ENCODE results near the gene PTAR1.
A peak's percentile ranks its signal among the peaks of the same experiment; 100 is the strongest.

PTAR1 gene

GRCh38 chr9:69674112-69674685 is 85.6 kb downstream of the PTAR1 start:
- no peak for DNase-seq

DNA sequence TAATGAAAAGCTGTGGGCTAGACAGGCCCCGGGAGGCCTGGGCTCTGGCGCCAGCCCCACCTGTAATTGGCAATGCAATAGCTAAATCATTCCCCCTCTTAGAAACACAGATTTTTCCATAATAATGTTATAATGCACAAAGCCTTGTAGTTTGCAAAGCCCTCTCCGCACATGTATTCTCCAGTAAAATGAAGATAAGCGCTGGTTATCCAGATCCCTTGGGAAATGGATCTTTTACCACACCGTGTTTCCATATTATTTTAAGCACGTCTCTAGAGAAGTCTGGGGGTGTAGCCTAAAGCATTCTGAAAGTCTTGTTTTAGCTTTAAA is 86.5 kb downstream of the PTAR1 start:
- DNase-seq, result no peak

GRCh38 chr9:69672596-69673310 is 87.1 kb downstream of the PTAR1 start:
- peak; percentile 69 for DNase-seq

- peak; percentile 56 for DNase-seq
Observed at GRCh38 chr9:69671879-69672595, 87.8 kb downstream of the PTAR1 start, which contains the start of gene APBA1. Gene APBA1 (minus strand): TSS chr9:69672371.

DNA sequence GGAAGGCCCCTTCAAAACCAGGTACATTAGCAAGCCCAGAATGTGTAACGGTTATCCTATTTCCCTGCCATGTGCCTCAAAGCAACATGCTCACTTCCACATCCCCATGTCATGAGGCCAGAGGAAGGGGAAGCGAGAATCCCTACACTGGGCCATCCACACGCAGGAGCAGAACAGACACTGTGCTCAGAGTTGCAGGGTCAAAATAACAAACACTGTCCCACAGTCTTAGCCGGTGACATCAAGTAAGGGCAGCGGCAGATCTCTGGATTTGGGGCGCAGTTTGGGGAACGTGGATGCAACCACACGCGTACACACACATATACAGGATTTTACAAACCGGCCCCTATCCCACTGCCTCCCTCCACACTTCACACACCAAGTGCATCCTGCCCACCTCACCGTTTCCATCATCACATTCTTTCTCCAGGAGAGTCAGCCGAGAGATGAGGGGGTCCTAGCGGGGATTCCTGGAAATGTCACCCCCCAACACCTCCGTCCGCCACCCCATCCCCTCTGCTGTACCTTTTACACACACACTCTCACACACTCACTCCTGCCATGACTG is 88.4 kb downstream of the PTAR1 start:
- DNase-seq, result no peak

- no peak for DNase-seq
Observed at GRCh38 chr9:69667306-69667705, 92.5 kb downstream of the PTAR1 start.

- no peak for DNase-seq
Observed at GRCh38 chr9:69660304-69660703, 99.5 kb downstream of the PTAR1 start.
